ENCODE measurements around the gene NUDT8. TPM values are rescaled to one million over a fixed set of nuclear protein-coding genes. Genes with fewer than 3 reads are reported as not detected.

Gene NUDT8
- total RNA-seq (1 to 10 TPM; 2.6 to 6.8 TPM), polyA plus RNA-seq (ENCODE audit: insufficient read length in 2 of 2) (1 to 10 TPM; 6.2 to 6.6 TPM)
- long read RNA-seq, donor 1, partial matches to known transcripts = 0 of 6 reads
- long read RNA-seq, donor 1, other reads (novel, unspliced or antisense) = 0 of 6 reads
- long read RNA-seq, donor 2, partial matches to known transcripts = 0 of 2 reads
- long read RNA-seq, donor 2, other reads (novel, unspliced or antisense) = 0 of 2 reads
- long read RNA-seq, donor 3, partial matches to known transcripts = 0 of 4 reads
- long read RNA-seq, donor 3, other reads (novel, unspliced or antisense) = 0 of 4 reads
- long read RNA-seq, donor 4, transcript NUDT8-202 (4 exons, 728 nt) = major isoform, 5 of 7 reads
- long read RNA-seq, donor 4, partial matches to known transcripts = 0 of 7 reads
- long read RNA-seq, donor 4, other reads (novel, unspliced or antisense) = 0 of 7 reads

DNA sequence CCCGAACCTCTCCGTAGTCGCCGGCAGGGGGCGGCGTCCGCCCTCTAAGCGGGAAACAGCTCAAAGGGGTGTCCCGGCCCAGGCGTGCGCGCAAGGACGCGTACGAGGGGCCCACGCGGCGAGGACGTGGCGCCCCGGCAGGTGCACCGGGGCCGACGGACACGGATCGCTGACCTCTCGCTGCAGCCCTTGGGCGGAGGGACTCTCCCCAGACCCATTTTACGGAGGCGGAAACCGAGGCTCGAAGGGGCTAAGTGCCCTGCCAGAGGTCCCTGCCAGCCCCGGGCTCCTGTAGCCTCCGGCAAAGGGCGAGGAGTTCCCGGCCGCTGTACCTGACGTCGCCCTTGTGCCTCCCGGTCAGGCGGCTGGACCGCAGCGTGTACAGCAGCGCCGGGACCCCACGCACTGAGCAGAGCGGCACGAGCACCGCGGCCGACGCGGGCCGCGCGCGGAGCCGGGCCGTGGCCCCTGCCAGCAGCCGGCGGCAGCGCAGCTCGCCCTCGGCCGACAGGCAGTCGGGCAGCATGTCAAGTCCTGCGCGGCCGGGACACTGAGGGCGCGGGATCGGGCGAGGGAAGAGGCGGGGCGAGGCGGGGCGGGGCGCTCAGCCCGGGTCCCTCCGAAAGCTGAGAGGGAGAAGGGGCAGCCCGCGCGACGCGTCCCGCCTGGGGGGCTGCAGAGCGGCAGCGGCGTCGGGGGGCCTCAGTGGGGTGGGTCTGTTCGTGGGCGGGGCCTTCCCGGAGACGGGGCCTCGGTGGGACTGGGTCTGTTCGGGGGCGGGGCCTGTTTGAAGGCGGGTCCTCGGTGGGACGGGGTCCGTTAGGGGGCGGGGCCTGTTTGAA is at the start of gene NUDT8:
TSS of gene NUDT8 (minus strand) at position 552 of the 842 bp plus-strand sequence. CDS start at position 526, 26 bp downstream.
- no peaks in the 10 kb centered on the region for H3K9me3 ChIP-seq (ENCODE audit: control insufficient read depth, insufficient read depth, low read length)
- H3K27me3 ChIP-seq (ENCODE audit: control insufficient read depth, insufficient read depth, low read length) = no peaks in the 10 kb centered on the region
- WGBS (ENCODE audit: insufficient coverage) = under 1% methylated on average over 99 of the region's 102 CpGs
- H3K36me3 ChIP-seq (ENCODE audit: control insufficient read depth, insufficient read depth, low read length) = no peaks in the 10 kb centered on the region
- H3K4me3 ChIP-seq (ENCODE audit: low read depth, low read length) = peak within 1 kb of the TSS; percentile 90
- peak in 2 of 6 donors; percentile 88 for DNase-seq (ENCODE audit: low read depth in 4 of 6, low spot score in 6 of 6)
- peaks cover 25% of the 10 kb centered on the region for H3K4me1 ChIP-seq (ENCODE audit: control insufficient read depth, insufficient read depth, low read length)
- H3K27ac ChIP-seq (ENCODE audit: low read depth, low read length) = peak within 1 kb of the TSS; percentile 90

DNA sequence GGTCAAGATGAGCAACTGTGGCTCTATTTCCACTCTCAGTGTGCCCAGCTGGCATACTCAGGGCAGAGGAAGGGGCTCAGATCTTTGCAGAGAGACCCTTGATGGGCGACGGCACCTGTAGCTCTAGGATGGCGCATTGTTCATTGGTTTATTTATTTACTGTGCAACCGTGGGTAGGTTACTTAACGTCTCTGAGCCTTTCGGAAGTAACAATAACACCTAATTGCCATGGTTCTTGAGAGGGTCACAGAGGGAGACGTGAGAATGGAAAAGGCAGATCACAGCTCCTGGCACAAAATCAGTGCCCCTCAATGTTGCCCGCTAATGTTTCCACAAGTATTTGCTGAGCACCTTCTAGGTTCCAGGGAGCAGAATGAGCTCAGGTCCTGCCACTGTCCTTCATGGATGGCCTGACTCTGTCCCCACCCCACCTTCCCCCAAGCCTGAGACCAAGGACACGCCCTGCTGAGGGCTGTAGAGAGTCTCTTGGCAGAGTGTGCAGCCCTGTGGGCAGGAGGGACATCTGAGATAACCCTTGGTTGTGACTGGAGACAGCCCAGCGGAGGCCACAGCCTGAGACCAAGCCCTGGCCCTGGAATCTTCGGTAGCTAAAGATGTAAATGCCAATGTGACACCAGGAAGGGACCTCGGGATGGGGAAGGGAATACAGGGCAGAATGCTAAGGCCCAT is 45.5 kb upstream of the NUDT8 start:
- Histone ChIP-seq H3K9me3 (ENCODE audit: control insufficient read depth, insufficient read depth, low read length) (peaks cover 2% of the 10 kb centered on the region), H3K4me3 (ENCODE audit: low read depth, low read length) (no peak overlapping the region), H3K36me3 (ENCODE audit: control insufficient read depth, insufficient read depth, low read length) (no peaks in the 10 kb centered on the region), H3K27ac (ENCODE audit: low read depth, low read length) (no peak overlapping the region), H3K4me1 (ENCODE audit: control insufficient read depth, insufficient read depth, low read length) (no peaks in the 10 kb centered on the region), H3K27me3 (ENCODE audit: control insufficient read depth, insufficient read depth, low read length) (no peaks in the 10 kb centered on the region)
- 85% methylated on average over 10 of the region's 12 CpGs for WGBS (ENCODE audit: insufficient coverage)
- no peak for DNase-seq (ENCODE audit: low read depth in 4 of 6, low spot score in 6 of 6)

DNA sequence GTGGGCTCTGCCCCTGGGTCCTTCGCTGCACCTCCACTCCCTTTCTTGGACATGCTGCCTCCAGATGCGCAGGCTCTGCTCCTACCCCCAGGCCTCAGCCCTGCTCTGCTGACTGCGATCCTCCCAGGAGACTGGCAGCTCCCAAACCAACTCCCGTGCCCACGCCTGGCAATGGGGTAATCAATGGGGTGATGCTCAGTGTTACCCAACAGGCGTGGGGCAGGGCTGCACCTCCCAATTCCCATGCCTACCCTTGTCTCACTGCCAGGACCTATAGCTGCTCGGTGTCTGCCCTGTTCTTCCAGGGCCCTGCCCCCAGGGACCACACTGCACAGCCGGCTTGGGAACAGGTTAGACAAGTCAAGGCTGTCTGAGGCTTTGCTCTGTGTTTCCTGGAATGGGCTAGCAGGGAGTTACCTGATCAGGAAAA is 44.7 kb upstream of the NUDT8 start, which contains the start of gene ALDH3B2:
TSS of gene ALDH3B2 (minus strand) at position 182 of the 430 bp plus-strand sequence. CDS start 7,688 bp downstream, outside the sequence.
- Histone ChIP-seq H3K4me3 (ENCODE audit: low read depth, low read length) (no peak within 1 kb of the TSS), H3K36me3 (ENCODE audit: control insufficient read depth, insufficient read depth, low read length) (no peaks in the 10 kb centered on the region), H3K9me3 (ENCODE audit: control insufficient read depth, insufficient read depth, low read length) (peaks cover 2% of the 10 kb centered on the region), H3K27me3 (ENCODE audit: control insufficient read depth, insufficient read depth, low read length) (no peaks in the 10 kb centered on the region), H3K4me1 (ENCODE audit: control insufficient read depth, insufficient read depth, low read length) (no peaks in the 10 kb centered on the region), H3K27ac (ENCODE audit: low read depth, low read length) (no peak within 1 kb of the TSS)
- no peak for DNase-seq (ENCODE audit: low read depth in 4 of 6, low spot score in 6 of 6)
- WGBS (ENCODE audit: insufficient coverage) = 75% methylated on average over 7 of the region's 8 CpGs

DNA sequence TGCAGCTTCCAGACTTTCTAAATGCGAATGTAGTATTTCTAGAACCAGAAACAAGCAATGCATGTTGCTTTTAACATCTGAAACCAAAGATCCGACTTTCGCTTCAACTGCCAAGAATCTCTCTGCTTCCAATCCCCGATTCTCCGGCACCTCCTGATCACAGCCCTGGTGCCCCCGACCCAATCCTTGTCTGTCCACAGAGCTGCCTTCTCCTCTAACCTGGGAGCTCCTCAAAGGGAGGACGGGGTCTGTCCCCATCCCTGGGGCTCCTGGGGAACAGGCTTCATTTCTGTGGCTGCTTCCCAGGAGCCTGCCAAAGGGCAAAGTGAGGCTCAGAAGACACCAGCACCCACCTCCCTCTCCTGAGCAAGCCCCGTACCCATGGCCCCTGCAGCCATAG is 44.2 kb upstream of the NUDT8 start:
- Histone ChIP-seq H3K27me3 (ENCODE audit: control insufficient read depth, insufficient read depth, low read length) (no peaks in the 10 kb centered on the region), H3K36me3 (ENCODE audit: control insufficient read depth, insufficient read depth, low read length) (no peaks in the 10 kb centered on the region), H3K4me1 (ENCODE audit: control insufficient read depth, insufficient read depth, low read length) (no peaks in the 10 kb centered on the region), H3K4me3 (ENCODE audit: low read depth, low read length) (no peak overlapping the region), H3K9me3 (ENCODE audit: control insufficient read depth, insufficient read depth, low read length) (peaks cover 2% of the 10 kb centered on the region), H3K27ac (ENCODE audit: low read depth, low read length) (no peak overlapping the region)
- no peak for DNase-seq (ENCODE audit: low read depth in 4 of 6, low spot score in 6 of 6)
- WGBS (ENCODE audit: insufficient coverage) = 77% methylated on average over 8 of the region's 8 CpGs

- Histone ChIP-seq H3K4me3 (ENCODE audit: low read depth, low read length) (no peak overlapping the region), H3K9me3 (ENCODE audit: control insufficient read depth, insufficient read depth, low read length) (peaks cover 2% of the 10 kb centered on the region), H3K4me1 (ENCODE audit: control insufficient read depth, insufficient read depth, low read length) (no peaks in the 10 kb centered on the region), H3K36me3 (ENCODE audit: control insufficient read depth, insufficient read depth, low read length) (no peaks in the 10 kb centered on the region), H3K27me3 (ENCODE audit: control insufficient read depth, insufficient read depth, low read length) (no peaks in the 10 kb centered on the region), H3K27ac (ENCODE audit: low read depth, low read length) (no peak overlapping the region)
- no peak for DNase-seq (ENCODE audit: low read depth in 4 of 6, low spot score in 6 of 6)
- 75% methylated on average over 4 of the region's 7 CpGs for WGBS (ENCODE audit: insufficient coverage)
These were observed 43.6 kb upstream of the NUDT8 start for GRCh38 chr11:67673358-67673757.

DNA sequence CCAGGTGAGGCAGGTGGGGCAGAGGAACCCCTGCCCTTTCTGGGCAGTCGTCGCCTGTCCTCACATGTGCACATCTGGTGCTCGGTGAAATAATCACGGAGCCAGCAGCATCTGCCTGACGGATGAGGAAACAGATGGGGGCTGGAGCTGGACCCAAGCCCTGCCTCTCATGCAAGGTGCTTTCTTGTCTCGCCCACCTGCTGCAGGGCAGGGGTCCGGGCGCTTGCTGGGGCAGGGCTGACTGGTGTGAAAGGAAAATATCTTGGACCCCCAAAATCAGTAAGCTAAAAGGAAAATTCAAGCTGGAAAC is 41.4 kb upstream of the NUDT8 start:
- Histone ChIP-seq H3K4me1 (ENCODE audit: control insufficient read depth, insufficient read depth, low read length) (no peaks in the 10 kb centered on the region), H3K4me3 (ENCODE audit: low read depth, low read length) (no peak overlapping the region), H3K9me3 (ENCODE audit: control insufficient read depth, insufficient read depth, low read length) (no peaks in the 10 kb centered on the region), H3K27ac (ENCODE audit: low read depth, low read length) (no peak overlapping the region), H3K27me3 (ENCODE audit: control insufficient read depth, insufficient read depth, low read length) (no peaks in the 10 kb centered on the region), H3K36me3 (ENCODE audit: control insufficient read depth, insufficient read depth, low read length) (no peaks in the 10 kb centered on the region)
- WGBS (ENCODE audit: insufficient coverage) = 77% methylated on average over 8 of the region's 8 CpGs
- no peak for DNase-seq (ENCODE audit: low read depth in 4 of 6, low spot score in 6 of 6)

DNA sequence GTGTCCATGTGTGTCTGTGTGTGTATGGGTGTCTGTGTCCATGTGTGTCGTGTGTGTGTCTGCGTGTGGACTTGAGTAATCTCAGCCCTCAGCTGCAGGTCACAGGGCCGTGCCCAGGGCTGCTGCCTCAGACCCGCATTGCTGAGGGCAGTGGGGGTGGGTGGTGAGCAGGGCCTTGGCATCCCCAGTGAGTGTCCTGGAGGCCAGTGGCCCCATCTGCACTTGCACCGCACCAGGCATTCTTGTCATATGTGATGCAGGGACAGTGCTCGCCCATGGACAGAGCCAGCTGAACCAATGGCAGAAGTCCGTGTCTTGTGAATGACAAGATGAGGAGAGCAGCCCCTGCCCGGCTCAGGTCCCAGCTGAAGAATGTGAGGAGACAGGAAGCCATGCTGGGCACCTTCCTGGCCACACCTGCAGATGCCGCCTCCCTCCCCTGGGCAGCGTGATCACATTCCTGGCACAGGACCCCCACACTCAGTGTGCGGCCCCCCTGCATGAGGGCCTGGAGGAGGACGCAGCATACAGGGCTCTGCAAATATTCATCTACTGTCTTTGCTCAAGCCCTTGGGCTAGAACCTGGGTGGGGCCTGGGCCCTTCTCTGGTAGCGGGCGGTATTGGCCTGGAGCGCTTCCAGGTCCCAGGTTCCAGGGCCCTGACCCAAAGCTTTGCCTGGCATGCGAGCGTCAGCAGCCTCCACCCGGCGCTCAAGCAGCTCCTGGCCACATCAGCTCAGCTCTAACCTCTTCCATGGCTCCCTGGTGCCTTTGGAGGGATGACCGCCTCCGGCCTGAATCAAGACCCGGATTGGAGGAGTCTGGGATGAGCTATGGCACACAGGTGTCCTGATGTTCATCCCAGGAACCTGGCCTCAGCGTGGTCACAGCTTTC is 40.8 kb upstream of the NUDT8 start:
- Histone ChIP-seq H3K36me3 (ENCODE audit: control insufficient read depth, insufficient read depth, low read length) (no peaks in the 10 kb centered on the region), H3K4me3 (ENCODE audit: low read depth, low read length) (no peak overlapping the region), H3K27ac (ENCODE audit: low read depth, low read length) (no peak overlapping the region), H3K4me1 (ENCODE audit: control insufficient read depth, insufficient read depth, low read length) (no peaks in the 10 kb centered on the region), H3K9me3 (ENCODE audit: control insufficient read depth, insufficient read depth, low read length) (no peaks in the 10 kb centered on the region), H3K27me3 (ENCODE audit: control insufficient read depth, insufficient read depth, low read length) (no peaks in the 10 kb centered on the region)
- WGBS (ENCODE audit: insufficient coverage) = 86% methylated on average over 23 of the region's 23 CpGs
- DNase-seq (ENCODE audit: low read depth in 4 of 6, low spot score in 6 of 6) = no peak

GRCh38 chr11:67668192-67668551 is 38.4 kb upstream of the NUDT8 start:
- DNase-seq (ENCODE audit: low read depth in 4 of 6, low spot score in 6 of 6) = no peak
- H3K27me3 ChIP-seq (ENCODE audit: control insufficient read depth, insufficient read depth, low read length) = no peaks in the 10 kb centered on the region
- no peaks in the 10 kb centered on the region for H3K36me3 ChIP-seq (ENCODE audit: control insufficient read depth, insufficient read depth, low read length)
- H3K27ac ChIP-seq (ENCODE audit: low read depth, low read length) = no peak overlapping the region
- H3K9me3 ChIP-seq (ENCODE audit: control insufficient read depth, insufficient read depth, low read length) = no peaks in the 10 kb centered on the region
- H3K4me1 ChIP-seq (ENCODE audit: control insufficient read depth, insufficient read depth, low read length) = no peaks in the 10 kb centered on the region
- WGBS (ENCODE audit: insufficient coverage) = 64% methylated on average over 5 of the region's 5 CpGs
- no peak overlapping the region for H3K4me3 ChIP-seq (ENCODE audit: low read depth, low read length)

Measured in spinal cord (tissue), 10 donors.